NCI-H524 treated with DMSO at 0.1 percent for 48 hours (cell line): Measurements from ENCODE around the gene ZFHX3.

Experiments used
- DNase-seq: peaks from one replicate; lab custom pipeline; 2025; lab: John Stamatoyannopoulos, UW

Gene ZFHX3

GRCh38 chr16:73037845-73038570, 9.9 kb downstream of the ZFHX3 start:
- no peak for DNase-seq

DNA sequence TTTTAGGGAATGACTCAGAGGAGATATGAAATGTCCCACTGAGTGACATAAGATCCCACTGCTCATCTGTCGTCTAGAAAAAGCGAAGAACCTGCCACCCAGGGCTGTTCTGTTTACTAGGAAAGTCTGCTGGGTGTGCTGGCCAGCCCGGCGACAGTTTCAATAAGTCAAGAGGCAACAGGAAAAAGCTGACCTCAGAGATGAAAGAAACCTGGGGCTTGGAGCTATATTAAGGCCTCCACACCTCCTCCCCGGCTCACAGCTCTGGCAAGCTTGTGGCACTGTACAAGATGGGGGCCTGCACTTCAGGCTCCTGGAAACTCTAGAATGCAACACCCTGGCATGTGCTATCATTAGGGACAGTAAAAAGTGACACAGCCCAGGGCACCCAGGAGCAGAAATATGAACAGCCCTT, 10.6 kb downstream of the ZFHX3 start:
- DNase-seq: no peak

DNA sequence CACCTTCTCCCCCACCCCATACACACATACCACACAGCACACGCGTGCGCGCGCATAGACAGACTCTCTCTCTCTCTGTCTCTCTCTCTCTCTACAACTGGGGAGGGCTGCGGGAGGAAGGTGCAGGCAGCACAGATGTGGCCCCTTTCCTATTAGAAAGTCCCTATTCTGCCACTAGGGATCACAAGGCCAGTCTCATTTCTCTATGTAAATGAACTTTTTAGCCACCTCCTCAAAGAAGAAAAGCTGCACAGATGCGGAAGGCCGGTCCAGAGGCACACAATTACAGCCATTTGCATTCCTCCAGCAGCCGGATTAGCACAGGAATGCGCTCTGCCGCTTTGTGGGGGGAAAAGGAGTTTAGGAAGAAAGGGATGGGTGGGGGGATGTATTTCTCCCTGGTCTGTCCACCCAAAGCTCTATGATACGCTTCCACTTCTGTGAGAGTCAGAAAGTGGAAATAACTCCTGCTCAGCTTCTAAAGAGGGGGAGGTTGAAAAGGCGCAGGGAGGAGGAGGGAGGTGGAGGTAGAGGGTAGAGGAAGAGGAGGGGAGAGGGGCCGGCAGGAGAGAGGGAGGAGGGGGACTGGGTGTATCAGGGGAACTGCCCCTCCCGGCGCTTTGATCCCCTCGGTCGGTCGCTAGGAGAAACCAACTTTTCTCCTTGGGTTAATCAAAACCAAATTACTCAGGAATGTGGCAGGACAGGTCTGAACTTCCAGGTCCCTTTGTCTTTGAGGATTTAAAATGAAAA, 11.7 kb downstream of the ZFHX3 start:
- DNase-seq: no peak

- no peak for DNase-seq
Observed at GRCh38 chr16:73034374-73034773, 13.6 kb downstream of the ZFHX3 start.

DNA sequence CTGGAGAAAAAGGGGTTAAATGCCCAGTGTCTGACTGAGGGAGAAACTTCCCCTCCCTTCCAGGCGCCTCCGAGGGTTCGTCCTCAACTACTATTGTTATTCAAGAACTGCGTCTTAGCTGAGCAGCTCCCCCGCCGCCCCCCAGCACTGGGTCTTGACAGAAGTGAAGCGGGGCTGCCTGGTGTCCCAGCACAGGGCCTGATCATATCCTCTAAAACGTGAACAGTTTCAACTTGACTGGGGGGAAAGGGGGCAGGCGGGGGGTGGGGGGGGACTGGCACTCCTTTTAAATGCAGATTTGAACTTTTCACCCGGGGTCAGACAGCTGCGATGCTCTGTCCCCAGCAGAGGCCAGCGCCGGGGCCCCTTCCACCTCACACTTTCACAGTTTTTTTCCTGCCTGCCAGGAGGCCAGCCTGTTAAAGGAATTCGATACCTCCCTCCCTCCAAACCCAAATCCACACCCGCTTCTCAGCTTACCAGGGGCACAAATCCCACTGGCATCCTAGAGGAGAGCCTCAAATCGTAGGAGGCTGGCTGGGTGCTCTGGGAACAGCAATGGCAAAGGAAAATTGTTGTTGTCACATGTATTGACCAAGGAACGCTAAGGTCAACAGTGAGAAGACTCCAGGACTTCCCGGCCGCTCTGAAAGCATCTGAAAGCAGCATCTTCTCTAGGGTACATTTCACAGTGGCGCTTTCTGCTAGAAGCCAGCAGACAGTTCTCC, 14.5 kb downstream of the ZFHX3 start:
- peak; percentile 66 for DNase-seq

DNA sequence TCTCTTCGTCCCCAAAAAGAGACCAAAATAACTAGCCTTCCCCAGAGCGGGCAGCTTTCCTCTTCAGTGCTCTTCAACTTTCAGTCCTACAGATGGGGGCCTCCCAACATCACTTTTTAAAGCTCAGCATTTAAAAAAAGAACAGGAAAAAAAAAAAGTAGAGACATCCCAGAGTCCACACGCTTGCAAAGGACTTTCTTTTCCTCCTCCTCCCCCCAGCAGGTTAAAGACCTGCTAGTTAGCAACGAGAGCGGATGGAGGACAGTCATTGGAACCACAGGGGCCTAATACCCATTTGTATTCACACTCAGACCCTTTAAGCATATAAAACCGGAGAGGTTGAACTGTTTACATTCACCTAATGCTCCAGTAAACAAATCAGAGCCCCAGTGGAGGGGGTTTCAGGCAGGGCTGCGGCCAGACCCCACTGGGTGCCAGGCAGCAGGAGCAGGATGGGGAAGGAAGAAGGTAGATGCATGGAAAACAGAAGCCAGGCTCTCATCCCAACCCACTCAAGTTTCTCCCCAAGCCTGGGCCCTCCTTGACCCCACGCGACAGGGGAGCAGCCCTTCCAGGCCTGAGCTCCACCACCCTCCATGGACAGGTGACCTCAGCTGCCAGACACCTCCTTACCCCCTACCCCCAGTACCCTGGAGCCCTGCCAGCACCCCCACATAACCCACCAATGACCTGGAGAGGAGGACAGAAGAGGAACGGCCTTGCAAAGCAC, 15.2 kb downstream of the ZFHX3 start:
- DNase-seq: no peak

- no peak for DNase-seq
Observed at GRCh38 chr16:73031984-73032383, 15.9 kb downstream of the ZFHX3 start.

- no peak for DNase-seq
Observed at GRCh38 chr16:73031155-73031866, 16.6 kb downstream of the ZFHX3 start.

GRCh38 chr16:73028721-73029361, 19.1 kb downstream of the ZFHX3 start:
- no peak for DNase-seq

- no peak for DNase-seq
Observed at GRCh38 chr16:73028263-73028662, 19.7 kb downstream of the ZFHX3 start.

DNA sequence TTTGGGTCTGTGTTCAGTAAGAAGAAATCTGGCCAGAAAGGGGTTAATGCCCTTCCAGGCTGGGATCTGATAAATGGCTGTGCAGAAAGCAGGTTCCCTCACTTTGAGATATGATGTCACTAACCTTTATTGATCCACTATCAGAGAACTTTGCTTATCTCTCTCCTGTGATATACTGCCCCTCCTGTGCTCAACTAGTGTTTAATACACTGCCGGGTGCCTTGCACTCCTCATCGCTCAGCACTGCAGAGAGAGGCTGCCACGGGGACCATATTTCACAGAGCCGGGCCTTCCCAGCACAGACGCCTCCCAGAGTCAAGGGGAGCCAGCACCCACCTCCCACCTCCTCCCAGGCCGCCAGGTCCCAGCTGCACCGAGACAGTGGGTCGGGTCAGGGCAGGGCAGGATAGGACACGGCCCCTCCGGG, 20.2 kb downstream of the ZFHX3 start:
- no peak for DNase-seq

GRCh38 chr16:73026754-73027684, 20.9 kb downstream of the ZFHX3 start:
- DNase-seq: no peak

DNA sequence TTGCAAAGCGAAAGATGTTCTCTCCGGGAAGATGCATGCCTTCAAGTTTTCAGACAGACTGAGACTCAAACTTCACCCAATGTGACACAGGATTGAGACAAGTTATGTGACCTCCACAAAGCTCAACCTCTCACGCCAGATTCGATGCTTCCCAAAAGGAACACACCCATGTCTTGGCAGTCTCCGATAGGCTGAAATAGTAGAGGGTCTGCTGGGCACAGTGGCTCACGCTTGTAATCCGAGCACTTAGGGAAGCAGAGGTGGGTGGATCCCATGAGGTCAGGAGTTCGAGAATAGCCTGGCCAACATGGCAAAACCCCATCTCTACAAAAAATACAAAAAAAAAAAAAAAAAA, 22.1 kb downstream of the ZFHX3 start:
- DNase-seq: no peak

DNA sequence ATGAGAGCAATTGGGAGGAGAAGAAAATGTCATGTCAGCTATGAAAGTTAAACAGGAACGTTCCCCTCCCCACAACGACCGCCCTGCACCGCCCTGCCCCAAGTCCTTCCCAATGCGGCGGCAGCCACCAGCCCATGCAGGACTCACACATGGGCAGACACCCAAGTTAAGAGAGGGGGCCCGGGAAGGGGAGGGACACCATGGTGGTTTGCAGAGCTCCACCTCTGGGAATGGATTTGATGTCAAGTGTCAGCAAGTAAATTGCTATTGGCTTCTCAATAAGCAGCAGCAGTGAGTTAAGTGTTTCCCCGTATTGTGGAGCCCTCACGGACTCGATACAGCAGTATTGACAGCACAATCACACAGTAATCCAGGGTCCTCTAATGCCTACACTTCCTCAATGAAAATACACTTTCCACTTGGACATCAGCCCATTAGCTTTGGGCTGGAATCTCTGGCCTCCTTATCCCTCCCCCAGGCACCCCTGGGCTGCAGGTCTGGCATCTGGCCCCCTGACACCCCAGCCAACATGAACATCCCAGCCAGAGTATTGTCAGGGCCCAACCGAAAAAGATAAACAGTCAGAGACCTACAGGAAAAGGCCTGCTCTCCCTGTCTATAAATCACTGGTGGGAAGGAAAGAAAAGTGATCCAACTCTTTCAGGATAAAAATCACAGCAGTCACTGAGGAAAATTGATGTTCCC, 22.6 kb downstream of the ZFHX3 start:
- no peak for DNase-seq

DNA sequence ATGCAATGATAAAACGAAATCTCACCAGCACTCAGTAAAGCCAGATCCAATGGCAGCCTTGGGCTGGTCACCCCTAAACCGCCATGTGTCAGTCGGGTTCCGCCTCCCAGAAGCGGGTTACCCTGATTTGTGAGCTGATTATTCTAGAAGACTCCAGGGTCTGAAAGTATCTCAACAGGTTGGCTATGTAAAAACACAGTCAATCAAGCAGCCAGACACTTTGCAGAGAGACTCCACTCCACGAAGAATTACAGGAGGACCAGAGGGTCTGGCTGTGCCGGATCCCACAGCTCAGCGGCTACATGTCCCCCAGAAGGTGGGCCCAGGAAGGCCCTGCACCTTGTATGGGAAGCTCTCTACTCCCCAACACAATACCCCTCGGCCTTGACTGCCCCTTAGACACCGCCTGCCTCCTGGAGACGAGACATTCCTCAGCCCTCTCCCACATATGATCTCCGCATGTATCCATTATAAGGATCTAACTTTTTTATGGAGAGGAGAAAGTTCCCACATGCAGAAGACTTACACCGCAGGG, 23.3 kb downstream of the ZFHX3 start:
- no peak for DNase-seq

- no peak for DNase-seq
Observed at GRCh38 chr16:73023752-73024570, 24.0 kb downstream of the ZFHX3 start.

DNA sequence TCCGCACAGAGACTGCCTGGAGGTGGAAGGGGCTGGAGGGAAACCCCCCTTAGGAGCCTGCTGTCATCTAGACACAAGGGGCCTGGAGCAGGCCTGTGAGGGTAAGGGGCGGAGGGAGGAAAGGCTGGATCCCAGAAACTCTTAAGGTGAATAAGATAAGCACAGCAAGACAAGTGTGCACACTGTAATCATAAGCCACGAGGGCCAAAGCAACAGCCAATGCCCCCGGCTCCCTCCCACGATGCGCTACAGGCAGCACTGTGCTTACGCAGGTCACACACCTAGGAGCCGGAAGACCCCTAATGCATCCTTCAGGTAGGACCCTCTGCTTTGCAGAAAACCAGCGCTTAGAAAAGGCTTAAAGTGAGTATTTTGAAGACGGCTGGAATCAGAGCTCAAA, 24.6 kb downstream of the ZFHX3 start:
- no peak for DNase-seq

DNA sequence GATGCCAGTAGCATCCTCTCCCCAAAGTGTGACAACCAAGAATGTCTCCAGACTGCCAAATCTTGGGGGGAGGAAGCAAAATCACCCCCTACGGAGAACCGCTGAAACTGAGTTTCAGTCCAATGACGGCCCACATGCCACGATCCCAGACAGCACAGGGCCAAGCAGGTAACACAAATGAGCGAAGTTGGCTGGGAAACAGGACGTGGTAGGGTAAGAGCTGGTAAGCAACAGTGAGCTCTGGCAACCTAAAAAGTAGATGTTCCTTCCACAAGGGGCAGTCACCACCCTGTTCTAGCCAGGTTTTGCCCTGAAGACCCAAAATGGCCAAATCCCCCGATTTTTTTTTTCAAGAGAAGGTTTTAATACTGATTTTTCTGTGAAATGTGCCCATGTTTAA, 25.4 kb downstream of the ZFHX3 start:
- no peak for DNase-seq
